K562 (cell line): ENCODE measurements around the gene FEV. TPM values are rescaled to one million over a fixed set of nuclear protein-coding genes. Genes with fewer than 3 reads are reported as not detected.

Experiments used
- ARHGAP35 ChIP-seq: fragments of 450-650 bp; IDR thresholded peaks from 2 replicates; pipeline ENCODE4 v1.6.1; 2018; ENCODE audit not compliant: partially characterized antibody
- ARID1B ChIP-seq: fragments of 450-650 bp; IDR thresholded peaks from 2 replicates; pipeline ENCODE4 v1.6.1; 2016; ENCODE audit warnings: antibody characterized with exemption, mild to moderate bottlenecking, inconsistent platforms
- ELF2 ChIP-seq: fragments of 250-450 bp; sonication (Bioruptor Pico); IDR thresholded peaks from 2 replicates; pipeline ENCODE4 v1.5.0; 2021; ENCODE audit warnings: mild to moderate bottlenecking
- HMG20B ChIP-seq: fragments of 250-450 bp; sonication (Bioruptor Pico); IDR thresholded peaks from 2 replicates; pipeline ENCODE4 v1.5.0; 2021; ENCODE audit warnings: mild to moderate bottlenecking
- JUN ChIP-seq, 2 experiments: sonication (generic) in 1 of 2; formaldehyde crosslinking in 1 of 2; IDR thresholded peaks; 2 replicates each; pipeline versions ENCODE4 v1.6.1 to v1.8.0; 2012 to 2022; ENCODE audit warnings: borderline replicate concordance in 2 of 2, mild to moderate bottlenecking in 2 of 2, improper control_type of control experiment in 1 of 2, low read depth in 1 of 2, low read length in 1 of 2, missing genetic modification reagents in 1 of 2
- KAT2B ChIP-seq: IDR thresholded peaks from one replicate; pipeline ENCODE4 v1.6.1; 2012; ENCODE audit warnings: low read depth, mild to moderate bottlenecking, control low read depth, inconsistent platforms, low read length, moderate library complexity
- NR1H2 ChIP-seq: sonication (generic); formaldehyde crosslinking; IDR thresholded peaks from 2 replicates; pipeline ENCODE4 v1.4.0; 2020; ENCODE audit warnings: mild to moderate bottlenecking, missing genetic modification reagents
- SNIP1 ChIP-seq: fragments of 450-650 bp; IDR thresholded peaks from 2 replicates; pipeline ENCODE4 v1.7.1; 2017; ENCODE audit warnings: low read depth, mild to moderate bottlenecking
- SPI1 ChIP-seq: IDR thresholded peaks from 2 replicates; pipeline ENCODE4 v1.6.1; 2011; ENCODE audit warnings: low read depth, low read length, control low read depth, borderline replicate concordance
- STAT5A ChIP-seq: IDR thresholded peaks from 2 replicates; pipeline ENCODE4 v1.6.1; 2012; ENCODE audit warnings: low read length, inconsistent platforms, borderline replicate concordance
- TAF9B ChIP-seq: fragments of 450-650 bp; IDR thresholded peaks from 2 replicates; pipeline ENCODE4 v1.6.1; 2018; ENCODE audit warnings: mild to moderate bottlenecking; ENCODE audit not compliant: partially characterized antibody
- TEAD2 ChIP-seq: fragments of 450-650 bp; IDR thresholded peaks from 2 replicates; pipeline ENCODE4 v1.6.1; 2016; ENCODE audit warnings: missing genetic modification characterization, control low read depth, missing compliant biosample characterization
- YBX1 ChIP-seq: fragments of 450-650 bp; IDR thresholded peaks from 2 replicates; pipeline ENCODE4 v1.7.1; 2016; ENCODE audit warnings: mild to moderate bottlenecking
- ZC3H4 ChIP-seq: sonication (generic); formaldehyde crosslinking; IDR thresholded peaks from 2 replicates; pipeline ENCODE4 v1.9.0; 2021; ENCODE audit warnings: missing genetic modification reagents, borderline replicate concordance
- polyA plus RNA-seq, 8 experiments: library from polyadenylated mRNA; depleted of rRNA in 4 of 8; stranded (reverse) in 5 of 8; unstranded in 3 of 8; fragments of >200 nt; fragmentation: Nextera tagmentation in 2 of 8; fragmentation: Illumina TruSeq in 1 of 8; extraction: Ambion mirVana in 2 of 8; extraction: Trizol in 1 of 8; gene quantifications; 2 replicates each; pipeline versions ENCODE4 v1.2.1 to v1.2.3, GENCODE V29; 2011 to 2014; ENCODE audit warnings: inconsistent platforms in 1 of 8, missing spikeins in 1 of 8
- total RNA-seq, 7 experiments: library from RNA; depleted of rRNA in 6 of 7; stranded (reverse); fragments of >200 nt in 6 of 7; fragmentation: Illumina TruSeq in 2 of 7; extraction: Trizol in 2 of 7; gene quantifications; 2 replicates each; pipeline versions ENCODE4 v1.2.1 to v1.2.3, GENCODE V29; 2011 to 2021; ENCODE audit warnings: low replicate concordance in 1 of 7
- TF ChIP-seq, protein P1 (sequence below), 2 experiments: fragments of 450-650 bp in 1 of 2; sonication (generic) in 1 of 2; formaldehyde crosslinking in 1 of 2; IDR thresholded peaks; 2 replicates each; pipeline versions ENCODE4 v1.7.1 to v1.9.0; 2016 to 2022; ENCODE audit warnings: inconsistent platforms in 1 of 2, mild to moderate bottlenecking in 1 of 2, missing genetic modification reagents in 1 of 2
- TF ChIP-seq, protein P2 (sequence below), 2 experiments: fragments of 450-650 bp in 1 of 2; sonication (generic) in 1 of 2; formaldehyde crosslinking in 1 of 2; IDR thresholded peaks in 1 of 2; conservative IDR thresholded peaks in 1 of 2; 2 replicates each; pipeline versions ENCODE4 v1.6.1 to v1.8.1; 2016 to 2023; ENCODE audit warnings: mild to moderate bottlenecking in 2 of 2, moderate library complexity in 2 of 2, inconsistent platforms in 1 of 2, missing genetic modification reagents in 1 of 2
- TF ChIP-seq, protein P3 (sequence below): fragments of 450-650 bp; formaldehyde crosslinking; IDR thresholded peaks from 2 replicates; pipeline ENCODE4 v1.4.0; 2022; ENCODE audit warnings: mild to moderate bottlenecking, moderate library complexity

FEV gene
- total and polyA plus RNA-seq, 9 of the 15 experiments (the other 6 are each of a cell fraction or from before 2014, with no cell fraction given), result 0.08 to 1.6 (median 0.62) TPM; not detected in 1

- TF ChIP-seq, protein P1, sequence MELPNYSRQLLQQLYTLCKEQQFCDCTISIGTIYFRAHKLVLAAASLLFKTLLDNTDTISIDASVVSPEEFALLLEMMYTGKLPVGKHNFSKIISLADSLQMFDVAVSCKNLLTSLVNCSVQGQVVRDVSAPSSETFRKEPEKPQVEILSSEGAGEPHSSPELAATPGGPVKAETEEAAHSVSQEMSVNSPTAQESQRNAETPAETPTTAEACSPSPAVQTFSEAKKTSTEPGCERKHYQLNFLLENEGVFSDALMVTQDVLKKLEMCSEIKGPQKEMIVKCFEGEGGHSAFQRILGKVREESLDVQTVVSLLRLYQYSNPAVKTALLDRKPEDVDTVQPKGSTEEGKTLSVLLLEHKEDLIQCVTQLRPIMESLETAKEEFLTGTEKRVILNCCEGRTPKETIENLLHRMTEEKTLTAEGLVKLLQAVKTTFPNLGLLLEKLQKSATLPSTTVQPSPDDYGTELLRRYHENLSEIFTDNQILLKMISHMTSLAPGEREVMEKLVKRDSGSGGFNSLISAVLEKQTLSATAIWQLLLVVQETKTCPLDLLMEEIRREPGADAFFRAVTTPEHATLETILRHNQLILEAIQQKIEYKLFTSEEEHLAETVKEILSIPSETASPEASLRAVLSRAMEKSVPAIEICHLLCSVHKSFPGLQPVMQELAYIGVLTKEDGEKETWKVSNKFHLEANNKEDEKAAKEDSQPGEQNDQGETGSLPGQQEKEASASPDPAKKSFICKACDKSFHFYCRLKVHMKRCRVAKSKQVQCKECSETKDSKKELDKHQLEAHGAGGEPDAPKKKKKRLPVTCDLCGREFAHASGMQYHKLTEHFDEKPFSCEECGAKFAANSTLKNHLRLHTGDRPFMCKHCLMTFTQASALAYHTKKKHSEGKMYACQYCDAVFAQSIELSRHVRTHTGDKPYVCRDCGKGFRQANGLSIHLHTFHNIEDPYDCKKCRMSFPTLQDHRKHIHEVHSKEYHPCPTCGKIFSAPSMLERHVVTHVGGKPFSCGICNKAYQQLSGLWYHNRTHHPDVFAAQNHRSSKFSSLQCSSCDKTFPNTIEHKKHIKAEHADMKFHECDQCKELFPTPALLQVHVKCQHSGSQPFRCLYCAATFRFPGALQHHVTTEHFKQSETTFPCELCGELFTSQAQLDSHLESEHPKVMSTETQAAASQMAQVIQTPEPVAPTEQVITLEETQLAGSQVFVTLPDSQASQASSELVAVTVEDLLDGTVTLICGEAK (IDR thresholded peaks at IDR 0.05), result no peak
- TF ChIP-seq, protein P1 (CRISPR knock-in tag; IDR thresholded peaks at IDR 0.05), result no peak
- TF ChIP-seq HMG20B (no peak), SPI1 (no peak), ZC3H4 (no peak), NR1H2 (no peak), ARID1B (peak; percentile 65), SNIP1 (no peak), KAT2B (no peak), JUN (IDR thresholded peaks at IDR 0.05; ENCODE audit: borderline replicate concordance, low read depth, low read length) (0 out of 2 replicates have a peak, but pooled peaks have one; percentile 16), JUN (CRISPR knock-in tag; IDR thresholded peaks at IDR 0.05; ENCODE audit: borderline replicate concordance) (no peak), TAF9B (peak; percentile 82), STAT5A (no peak), TEAD2 (tag) (no peak), YBX1 (no peak), ELF2 (CRISPR knock-in tag) (no peak), ARHGAP35 (no peak)
- TF ChIP-seq, protein P2, sequence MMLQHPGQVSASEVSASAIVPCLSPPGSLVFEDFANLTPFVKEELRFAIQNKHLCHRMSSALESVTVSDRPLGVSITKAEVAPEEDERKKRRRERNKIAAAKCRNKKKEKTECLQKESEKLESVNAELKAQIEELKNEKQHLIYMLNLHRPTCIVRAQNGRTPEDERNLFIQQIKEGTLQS (IDR thresholded peaks at IDR 0.05), result peak; percentile 54
- TF ChIP-seq, protein P2 (CRISPR knock-in tag; conservative IDR thresholded peaks at IDR 0.05), result no peak
- TF ChIP-seq, protein P3, sequence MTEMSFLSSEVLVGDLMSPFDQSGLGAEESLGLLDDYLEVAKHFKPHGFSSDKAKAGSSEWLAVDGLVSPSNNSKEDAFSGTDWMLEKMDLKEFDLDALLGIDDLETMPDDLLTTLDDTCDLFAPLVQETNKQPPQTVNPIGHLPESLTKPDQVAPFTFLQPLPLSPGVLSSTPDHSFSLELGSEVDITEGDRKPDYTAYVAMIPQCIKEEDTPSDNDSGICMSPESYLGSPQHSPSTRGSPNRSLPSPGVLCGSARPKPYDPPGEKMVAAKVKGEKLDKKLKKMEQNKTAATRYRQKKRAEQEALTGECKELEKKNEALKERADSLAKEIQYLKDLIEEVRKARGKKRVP (CRISPR knock-in tag), result no peak
Measured at GRCh38 chr2:218964041-218964771, 20.8 kb downstream of the FEV start (continued).
